K562 (cell line): ENCODE measurements around the gene NUMB. TPM values are rescaled to one million over a fixed set of nuclear protein-coding genes. Genes with fewer than 3 reads are reported as not detected.

Source experiments
- ARID3A ChIP-seq: IDR thresholded peaks from 2 replicates; pipeline ENCODE4 v1.6.1; 2012; ENCODE audit warnings: low read depth, low read length, improper control_type of control experiment, borderline replicate concordance
- ATF3 ChIP-seq, 2 experiments: fragments of 450-650 bp in 1 of 2; sonication (generic) in 1 of 2; formaldehyde crosslinking in 1 of 2; IDR thresholded peaks in 1 of 2; conservative IDR thresholded peaks in 1 of 2; 2 replicates each; pipeline versions ENCODE4 v1.6.1 to v1.8.1; 2016 to 2023; ENCODE audit warnings: mild to moderate bottlenecking in 2 of 2, moderate library complexity in 2 of 2, inconsistent platforms in 1 of 2, missing genetic modification reagents in 1 of 2
- CREB3L1 ChIP-seq: fragments of 450-650 bp; IDR thresholded peaks from 2 replicates; pipeline ENCODE4 v1.6.1; 2014; ENCODE audit warnings: low read depth, mild to moderate bottlenecking, moderate library complexity, borderline replicate concordance
- EP400 ChIP-seq: fragments of 450-650 bp; IDR thresholded peaks from 2 replicates; pipeline ENCODE4 v1.6.1; 2017; ENCODE audit warnings: antibody characterized with exemption, mild to moderate bottlenecking, moderate library complexity
- HDAC1 ChIP-seq, 2 experiments: fragments of 450-650 bp; IDR thresholded peaks; 2 replicates each; pipeline ENCODE4 v1.6.1; 2016 to 2017; ENCODE audit warnings: inconsistent platforms in 1 of 2, mild to moderate bottlenecking in 1 of 2, moderate library complexity in 1 of 2
- HMG20A ChIP-seq: fragments of 450-650 bp; formaldehyde crosslinking; conservative IDR thresholded peaks from 2 replicates; pipeline ENCODE4 v1.4.0; 2020; ENCODE audit warnings: mild to moderate bottlenecking, mixed read lengths
- HMGN3 ChIP-seq: IDR thresholded peaks from 2 replicates; pipeline ENCODE4 v1.6.1; 2011; ENCODE audit warnings: borderline replicate concordance, low read depth, mild to moderate bottlenecking, mixed read lengths, low read length; ENCODE audit not compliant: insufficient read length; ENCODE audit errors: extremely low read depth
- MBD2 ChIP-seq: sonication (generic); IDR thresholded peaks from 2 replicates; pipeline ENCODE4 v1.6.1; 2016; ENCODE audit warnings: low read depth, borderline replicate concordance
- NONO ChIP-seq, 2 experiments: fragments of 200-400 bp in 1 of 2; fragments of 450-650 bp in 1 of 2; formaldehyde crosslinking in 1 of 2; IDR thresholded peaks; 2 replicates each; pipeline ENCODE4 v1.6.1; 2017; ENCODE audit warnings: low read depth in 2 of 2, mild to moderate bottlenecking in 2 of 2, moderate library complexity in 2 of 2, low read length in 1 of 2
- RAD51 ChIP-seq: fragments of 450-650 bp; IDR thresholded peaks from 2 replicates; pipeline ENCODE4 v1.7.1; 2016; ENCODE audit warnings: low read depth, mild to moderate bottlenecking, borderline replicate concordance
- SMARCA4 ChIP-seq: fragments of 450-650 bp; IDR thresholded peaks from 2 replicates; pipeline ENCODE4 v1.6.1; 2016
- TBP ChIP-seq: optimal IDR thresholded peaks from 2 replicates; pipeline ENCODE3; 2011; ENCODE audit warnings: low read depth, low read length, improper control_type of control experiment
- TCF7 ChIP-seq: sonication (generic); IDR thresholded peaks from 2 replicates; pipeline ENCODE4 v1.6.1; 2016; ENCODE audit warnings: antibody characterized with exemption, borderline replicate concordance
- USF2 ChIP-seq: sonication (generic); formaldehyde crosslinking; IDR thresholded peaks from 2 replicates; pipeline ENCODE4 v1.5.0; 2020; ENCODE audit warnings: missing genetic modification reagents
- ZFPM2 ChIP-seq: fragments of 250-450 bp; sonication (Bioruptor Pico); IDR thresholded peaks from 2 replicates; pipeline ENCODE4 v1.5.1; 2022; ENCODE audit warnings: mild to moderate bottlenecking
- polyA plus RNA-seq, 8 experiments: library from polyadenylated mRNA; depleted of rRNA in 4 of 8; stranded (reverse) in 5 of 8; unstranded in 3 of 8; fragments of >200 nt; fragmentation: Nextera tagmentation in 2 of 8; fragmentation: Illumina TruSeq in 1 of 8; extraction: Ambion mirVana in 2 of 8; extraction: Trizol in 1 of 8; gene quantifications; 2 replicates each; pipeline versions ENCODE4 v1.2.1 to v1.2.3, GENCODE V29; 2011 to 2014; ENCODE audit warnings: inconsistent platforms in 1 of 8, missing spikeins in 1 of 8
- total RNA-seq, 7 experiments: library from RNA; depleted of rRNA in 6 of 7; stranded (reverse); fragments of >200 nt in 6 of 7; fragmentation: Illumina TruSeq in 2 of 7; extraction: Trizol in 2 of 7; gene quantifications; 2 replicates each; pipeline versions ENCODE4 v1.2.1 to v1.2.3, GENCODE V29; 2011 to 2021; ENCODE audit warnings: low replicate concordance in 1 of 7

NUMB gene
- total and polyA plus RNA-seq, 9 of the 15 experiments (the other 6 are each of a cell fraction or from before 2014, with no cell fraction given), result 13.5 to 54.0 (median 32.3) TPM

- TF ChIP-seq ATF3 (IDR thresholded peaks at IDR 0.05) (0 out of 2 replicates have a peak, but pooled peaks have one; percentile 10), ATF3 (CRISPR knock-in tag; conservative IDR thresholded peaks at IDR 0.05) (no peak), ARID3A (peak; percentile 11; the same call in 1 of the 2 replicates), SMARCA4 (peak; percentile 81), HMGN3 (no peak), CREB3L1 (no peak), MBD2 (no peak), TCF7 (no peak), HDAC1 (IDR thresholded peaks at IDR 0.05) (peak in 1 of 2 experiments; percentile 68; a peak in 2 of 4 replicates), EP400 (peak; percentile 48), NONO (IDR thresholded peaks at IDR 0.05; ENCODE audit: low read depth in 2 of 2, low read length in 1 of 2) (no peak), USF2 (CRISPR knock-in tag) (no peak), RAD51 (no peak), TBP (peak; percentile 16), HMG20A (CRISPR knock-in tag) (no peak), ZFPM2 (CRISPR knock-in tag) (no peak)
- TF ChIP-seq, all 486 proteins: peak for 29
Observed at GRCh38 chr14:73462048-73462715, 3.8 kb upstream of the NUMB start (continued).
